ENCODE results near the gene HIVEP3. TPM values are rescaled to one million over a fixed set of nuclear protein-coding genes. Genes with fewer than 3 reads are reported as not detected.

Gene HIVEP3
- total RNA-seq, 1 experiment from 2014 or later, result 3.1 TPM

DNA sequence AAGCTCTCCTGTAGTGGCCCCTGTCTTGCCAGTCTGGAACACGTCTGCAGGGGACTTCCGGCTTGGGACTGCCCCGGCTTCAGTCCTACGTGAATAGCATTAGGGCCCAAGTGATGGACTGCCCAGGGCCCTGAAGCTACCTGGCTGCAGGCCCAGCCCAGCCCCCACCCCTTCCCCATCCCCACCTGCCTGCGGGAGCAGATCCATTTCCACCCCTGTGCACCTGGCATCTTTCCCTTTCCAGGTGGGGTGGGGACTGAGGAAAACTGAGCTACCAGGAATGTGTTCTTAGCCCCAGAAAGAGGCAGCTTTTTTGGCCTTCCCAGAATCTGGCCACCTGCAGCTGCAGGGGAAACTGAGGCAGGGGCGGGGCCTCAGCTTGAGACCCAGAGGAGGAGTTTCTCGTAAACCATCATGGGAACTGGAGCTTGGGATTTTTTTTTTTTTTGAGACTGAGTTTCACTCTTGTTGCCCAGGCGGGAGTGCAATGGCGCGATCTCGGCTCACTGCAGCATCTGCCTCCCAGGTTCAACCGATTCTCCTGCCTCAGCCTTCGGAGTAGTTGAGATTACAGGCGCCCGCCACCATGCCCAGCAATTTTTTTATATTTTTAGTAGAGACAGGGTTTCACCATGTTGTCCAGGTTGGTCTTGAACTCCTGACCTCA is 437.5 kb downstream of the HIVEP3 start:
- ChIA-PET POLR2A (ENCODE audit: low non-redundant PET) (no interaction called here), CTCF (no interaction called here)
- no peak for TF ChIP-seq EZH2 (IDR thresholded peaks at IDR 0.05; ENCODE audit: borderline replicate concordance, low read depth, low read length, poor library complexity, severe bottlenecking)
- TF ChIP-seq, protein P1, sequence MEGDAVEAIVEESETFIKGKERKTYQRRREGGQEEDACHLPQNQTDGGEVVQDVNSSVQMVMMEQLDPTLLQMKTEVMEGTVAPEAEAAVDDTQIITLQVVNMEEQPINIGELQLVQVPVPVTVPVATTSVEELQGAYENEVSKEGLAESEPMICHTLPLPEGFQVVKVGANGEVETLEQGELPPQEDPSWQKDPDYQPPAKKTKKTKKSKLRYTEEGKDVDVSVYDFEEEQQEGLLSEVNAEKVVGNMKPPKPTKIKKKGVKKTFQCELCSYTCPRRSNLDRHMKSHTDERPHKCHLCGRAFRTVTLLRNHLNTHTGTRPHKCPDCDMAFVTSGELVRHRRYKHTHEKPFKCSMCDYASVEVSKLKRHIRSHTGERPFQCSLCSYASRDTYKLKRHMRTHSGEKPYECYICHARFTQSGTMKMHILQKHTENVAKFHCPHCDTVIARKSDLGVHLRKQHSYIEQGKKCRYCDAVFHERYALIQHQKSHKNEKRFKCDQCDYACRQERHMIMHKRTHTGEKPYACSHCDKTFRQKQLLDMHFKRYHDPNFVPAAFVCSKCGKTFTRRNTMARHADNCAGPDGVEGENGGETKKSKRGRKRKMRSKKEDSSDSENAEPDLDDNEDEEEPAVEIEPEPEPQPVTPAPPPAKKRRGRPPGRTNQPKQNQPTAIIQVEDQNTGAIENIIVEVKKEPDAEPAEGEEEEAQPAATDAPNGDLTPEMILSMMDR (conservative IDR thresholded peaks at IDR 0.05; ENCODE audit: low read depth, low read length), result no peak
- no peak overlapping the region for H3K27ac ChIP-seq (ENCODE audit: low read depth, low read length, poor library complexity, severe bottlenecking)
- peaks cover 50% of the 10 kb centered on the region for H3K4me1 ChIP-seq (ENCODE audit: insufficient read depth, low read length, poor library complexity, severe bottlenecking)
- DNase-seq (ENCODE audit: low spot score), result no peak
- H3K9me3 ChIP-seq (ENCODE audit: low read depth, low read length, poor library complexity, severe bottlenecking), result no peaks in the 10 kb centered on the region
- H3K4me3 ChIP-seq (ENCODE audit: low read depth, low read length, poor library complexity, severe bottlenecking), result no peak overlapping the region
- H3K27me3 ChIP-seq (replicated peaks; ENCODE audit: insufficient read depth, low read depth, low read length, poor library complexity), result no peaks in the 10 kb centered on the region
- intact Hi-C loops (cut with micrococcal nuclease; ENCODE audit: unreplicated experiment), result no loop called here
- no TSS peak for BruUV-seq (replicated peaks)
- H3K36me3 ChIP-seq (ENCODE audit: insufficient read depth, low read length, poor library complexity, severe bottlenecking), result no peaks in the 10 kb centered on the region

DNA sequence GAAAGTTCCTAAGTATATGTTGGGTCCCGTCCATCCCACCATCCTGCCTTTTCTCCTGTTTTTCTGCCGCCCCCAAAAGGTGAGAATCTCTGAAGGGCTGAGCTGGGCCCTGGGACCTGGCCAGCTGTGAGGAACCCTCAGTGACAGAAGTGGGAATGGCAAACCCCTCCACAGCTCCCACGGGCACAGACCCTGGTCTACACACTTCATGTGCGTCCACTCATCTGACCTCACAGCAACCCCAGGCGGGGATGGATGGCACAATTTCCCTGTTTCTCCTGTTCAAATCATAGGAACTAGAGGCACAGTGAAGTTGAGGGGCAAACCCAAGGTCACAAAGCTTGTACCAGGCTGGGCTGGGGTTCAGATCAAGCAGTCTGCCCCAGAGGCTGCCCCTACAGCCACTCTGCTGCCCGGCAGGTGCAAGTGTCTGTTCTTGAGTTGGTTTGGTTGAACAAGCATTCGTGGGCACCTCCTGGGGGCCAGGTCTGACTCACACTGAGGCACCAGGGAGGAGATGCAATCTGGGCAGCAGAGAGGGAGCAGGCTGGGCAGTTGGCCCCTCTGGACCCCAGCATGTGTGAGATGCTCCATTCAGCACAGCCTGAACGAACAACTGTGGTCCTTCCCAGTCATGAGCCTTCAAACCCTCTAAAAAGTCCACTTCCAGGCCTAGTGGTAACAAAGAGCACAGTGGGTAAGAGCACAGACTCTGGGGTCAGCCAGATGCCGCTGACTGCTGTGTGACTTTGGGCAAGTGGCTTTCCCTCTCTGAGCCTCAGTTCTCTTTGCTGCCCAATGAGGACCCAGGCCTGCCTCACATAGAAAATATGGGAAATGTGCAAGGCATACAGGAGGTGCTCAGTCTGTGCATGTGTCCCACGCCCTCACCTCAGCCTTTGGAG is 438.3 kb downstream of the HIVEP3 start:
- TF ChIP-seq EZH2 (IDR thresholded peaks at IDR 0.05; ENCODE audit: borderline replicate concordance, low read depth, low read length, poor library complexity, severe bottlenecking), result no peak
- TF ChIP-seq, protein P1 (conservative IDR thresholded peaks at IDR 0.05; ENCODE audit: low read depth, low read length), result no peak
- no peak overlapping the region for H3K27ac ChIP-seq (ENCODE audit: low read depth, low read length, poor library complexity, severe bottlenecking)
- intact Hi-C loops (cut with micrococcal nuclease; ENCODE audit: unreplicated experiment), result no loop called here
- POLR2A ChIA-PET (ENCODE audit: low non-redundant PET), result no interaction called here
- H3K9me3 ChIP-seq (ENCODE audit: low read depth, low read length, poor library complexity, severe bottlenecking), result no peaks in the 10 kb centered on the region
- H3K27me3 ChIP-seq (replicated peaks; ENCODE audit: insufficient read depth, low read depth, low read length, poor library complexity), result no peaks in the 10 kb centered on the region
- CTCF ChIA-PET, result no interaction called here
- DNase-seq (ENCODE audit: low spot score), result no peak
- no peak overlapping the region for H3K4me3 ChIP-seq (ENCODE audit: low read depth, low read length, poor library complexity, severe bottlenecking)
- no TSS peak for BruUV-seq (replicated peaks)
- H3K4me1 ChIP-seq (ENCODE audit: insufficient read depth, low read length, poor library complexity, severe bottlenecking), result peaks cover 44% of the 10 kb centered on the region
- no peaks in the 10 kb centered on the region for H3K36me3 ChIP-seq (ENCODE audit: insufficient read depth, low read length, poor library complexity, severe bottlenecking)

DNA sequence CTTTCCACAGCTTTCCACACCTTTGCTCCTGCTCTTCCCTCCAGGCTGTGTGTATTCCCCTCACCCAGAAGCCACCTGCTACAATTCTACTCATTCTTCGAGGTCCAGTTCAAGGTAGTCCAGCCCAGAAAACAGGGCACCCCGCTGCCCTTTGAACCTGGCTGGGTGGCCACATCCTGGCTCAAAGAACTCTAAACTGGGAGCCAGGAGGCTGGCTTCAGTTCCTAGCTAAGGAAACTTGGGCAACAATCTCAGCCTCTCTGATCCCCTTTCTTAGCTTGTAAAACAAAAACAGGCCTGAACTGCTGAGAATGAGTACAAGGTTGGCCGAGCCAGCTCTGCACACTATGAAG is 438.9 kb downstream of the HIVEP3 start:
- Histone ChIP-seq H3K27me3 (replicated peaks; ENCODE audit: insufficient read depth, low read depth, low read length, poor library complexity) (no peaks in the 10 kb centered on the region), H3K9me3 (ENCODE audit: low read depth, low read length, poor library complexity, severe bottlenecking) (no peaks in the 10 kb centered on the region), H3K27ac (ENCODE audit: low read depth, low read length, poor library complexity, severe bottlenecking) (no peak overlapping the region), H3K36me3 (ENCODE audit: insufficient read depth, low read length, poor library complexity, severe bottlenecking) (no peaks in the 10 kb centered on the region), H3K4me1 (ENCODE audit: insufficient read depth, low read length, poor library complexity, severe bottlenecking) (peaks cover 37% of the 10 kb centered on the region), H3K4me3 (ENCODE audit: low read depth, low read length, poor library complexity, severe bottlenecking) (no peak overlapping the region)
- no TSS peak for BruUV-seq (replicated peaks)
- no peak for DNase-seq (ENCODE audit: low spot score)
- intact Hi-C loops (cut with micrococcal nuclease; ENCODE audit: unreplicated experiment), result no loop called here
- CTCF ChIA-PET, result no interaction called here
- POLR2A ChIA-PET (ENCODE audit: low non-redundant PET), result no interaction called here
- TF ChIP-seq, protein P1 (conservative IDR thresholded peaks at IDR 0.05; ENCODE audit: low read depth, low read length), result no peak
- no peak for TF ChIP-seq EZH2 (IDR thresholded peaks at IDR 0.05; ENCODE audit: borderline replicate concordance, low read depth, low read length, poor library complexity, severe bottlenecking)
